HCT116 (cell line): ENCODE results near the gene SMCO4.

ENCODE experiments used
- EZH2phosphoT487 ChIP-seq: fragments of 200-600 bp; IDR thresholded peaks from 2 replicates; pipeline ENCODE4 v1.6.1; 2018; ENCODE audit warnings: antibody characterized with exemption, borderline replicate concordance
- JUND ChIP-seq: IDR thresholded peaks from 2 replicates; pipeline ENCODE4 v1.6.1; 2012
- POLR2A ChIP-seq: IDR thresholded peaks from 2 replicates; pipeline ENCODE4 v1.7.0; 2011; ENCODE audit warnings: borderline replicate concordance; ENCODE audit not compliant: insufficient read depth, insufficient read length; ENCODE audit errors: extremely low read depth
- RAD21 ChIP-seq: IDR thresholded peaks from 2 replicates; pipeline ENCODE4 v1.6.1; 2012; ENCODE audit warnings: low read depth, mild to moderate bottlenecking
- REST ChIP-seq: IDR thresholded peaks from 2 replicates; pipeline ENCODE4 v1.6.1; 2012; ENCODE audit warnings: low read depth
- SIN3A ChIP-seq: IDR thresholded peaks from 2 replicates; pipeline ENCODE4 v1.6.1; 2012; ENCODE audit warnings: low read depth
- YY1 ChIP-seq: IDR thresholded peaks from 2 replicates; pipeline ENCODE4 v1.6.1; 2011; ENCODE audit warnings: low read length, low read depth, moderate library complexity, mild to moderate bottlenecking; ENCODE audit not compliant: insufficient replicate concordance; ENCODE audit errors: extremely low read depth
- ZBTB33 ChIP-seq: IDR thresholded peaks from 2 replicates; pipeline ENCODE4 v1.6.1; 2011; ENCODE audit warnings: mild to moderate bottlenecking, low read length, moderate library complexity; ENCODE audit not compliant: insufficient replicate concordance; ENCODE audit errors: extremely low read depth
- TF ChIP-seq, protein P1 (sequence below), 3 experiments: fragments of 200-600 bp in 1 of 3; sonication (generic) in 1 of 3; IDR thresholded peaks in 2 of 3; conservative IDR thresholded peaks in 1 of 3; 2 replicates each; pipeline ENCODE4 v1.5.1; 2012 to 2017; ENCODE audit warnings: low read depth in 2 of 3, low read length in 2 of 3, antibody characterized with exemption in 1 of 3, borderline replicate concordance in 1 of 3, control low read depth in 1 of 3, mild to moderate bottlenecking in 1 of 3, mixed read lengths in 1 of 3, mixed run types in 1 of 3, moderate library complexity in 1 of 3; ENCODE audit not compliant: insufficient read depth in 1 of 3
- TF ChIP-seq, protein P2 (sequence below): IDR thresholded peaks from 2 replicates; pipeline ENCODE4 v1.6.1; 2012

GRCh38 chr11:93572621-93573020 is 29.4 kb upstream of the SMCO4 start:
- TF ChIP-seq, protein P1, sequence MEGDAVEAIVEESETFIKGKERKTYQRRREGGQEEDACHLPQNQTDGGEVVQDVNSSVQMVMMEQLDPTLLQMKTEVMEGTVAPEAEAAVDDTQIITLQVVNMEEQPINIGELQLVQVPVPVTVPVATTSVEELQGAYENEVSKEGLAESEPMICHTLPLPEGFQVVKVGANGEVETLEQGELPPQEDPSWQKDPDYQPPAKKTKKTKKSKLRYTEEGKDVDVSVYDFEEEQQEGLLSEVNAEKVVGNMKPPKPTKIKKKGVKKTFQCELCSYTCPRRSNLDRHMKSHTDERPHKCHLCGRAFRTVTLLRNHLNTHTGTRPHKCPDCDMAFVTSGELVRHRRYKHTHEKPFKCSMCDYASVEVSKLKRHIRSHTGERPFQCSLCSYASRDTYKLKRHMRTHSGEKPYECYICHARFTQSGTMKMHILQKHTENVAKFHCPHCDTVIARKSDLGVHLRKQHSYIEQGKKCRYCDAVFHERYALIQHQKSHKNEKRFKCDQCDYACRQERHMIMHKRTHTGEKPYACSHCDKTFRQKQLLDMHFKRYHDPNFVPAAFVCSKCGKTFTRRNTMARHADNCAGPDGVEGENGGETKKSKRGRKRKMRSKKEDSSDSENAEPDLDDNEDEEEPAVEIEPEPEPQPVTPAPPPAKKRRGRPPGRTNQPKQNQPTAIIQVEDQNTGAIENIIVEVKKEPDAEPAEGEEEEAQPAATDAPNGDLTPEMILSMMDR (IDR thresholded peaks at IDR 0.05 in 2 of 3, conservative IDR thresholded peaks at IDR 0.05 in 1 of 3; ENCODE audit: borderline replicate concordance in 1 of 3, insufficient read depth in 1 of 3, low read depth in 2 of 3, low read length in 2 of 3) = no peak
- TF ChIP-seq JUND (no peak), ZBTB33 (no peak), EZH2phosphoT487 (no peak), POLR2A (no peak), YY1 (no peak), SIN3A (no peak), RAD21 (no peak), REST (no peak)
- TF ChIP-seq, protein P2, sequence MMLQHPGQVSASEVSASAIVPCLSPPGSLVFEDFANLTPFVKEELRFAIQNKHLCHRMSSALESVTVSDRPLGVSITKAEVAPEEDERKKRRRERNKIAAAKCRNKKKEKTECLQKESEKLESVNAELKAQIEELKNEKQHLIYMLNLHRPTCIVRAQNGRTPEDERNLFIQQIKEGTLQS = no peak
